ENCODE measurements around the gene PHKA2.

The PHKA2 gene

DNA sequence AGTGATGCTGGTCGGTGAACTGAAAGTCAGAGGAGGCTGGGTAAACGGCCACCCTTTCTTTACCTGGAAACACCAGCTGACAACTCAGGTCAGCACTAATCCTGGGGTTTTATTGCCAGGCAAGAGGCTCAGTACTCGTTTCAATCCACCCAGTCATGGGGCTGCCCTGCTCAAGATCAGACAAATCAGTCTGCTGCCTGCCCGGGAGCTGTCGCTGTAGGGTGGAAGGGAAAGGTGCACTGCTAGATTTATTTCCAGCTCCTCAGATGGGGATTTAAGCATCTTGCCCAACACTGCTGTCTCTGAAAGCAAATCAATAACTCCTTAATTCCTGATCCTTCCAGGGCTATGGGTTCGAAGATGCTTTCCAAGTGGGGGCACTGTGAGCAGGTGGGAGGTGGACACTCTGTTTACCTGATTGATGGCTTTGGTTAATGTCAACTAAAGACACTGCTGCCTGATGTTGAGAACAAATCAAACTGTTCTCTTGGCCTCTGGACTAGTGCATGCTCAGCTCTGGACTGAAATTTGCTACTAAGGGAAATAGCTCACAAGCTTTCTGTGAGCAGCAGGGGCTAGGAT, 59.3 kb downstream of the PHKA2 start:
- DNase-seq = no peak

DNA sequence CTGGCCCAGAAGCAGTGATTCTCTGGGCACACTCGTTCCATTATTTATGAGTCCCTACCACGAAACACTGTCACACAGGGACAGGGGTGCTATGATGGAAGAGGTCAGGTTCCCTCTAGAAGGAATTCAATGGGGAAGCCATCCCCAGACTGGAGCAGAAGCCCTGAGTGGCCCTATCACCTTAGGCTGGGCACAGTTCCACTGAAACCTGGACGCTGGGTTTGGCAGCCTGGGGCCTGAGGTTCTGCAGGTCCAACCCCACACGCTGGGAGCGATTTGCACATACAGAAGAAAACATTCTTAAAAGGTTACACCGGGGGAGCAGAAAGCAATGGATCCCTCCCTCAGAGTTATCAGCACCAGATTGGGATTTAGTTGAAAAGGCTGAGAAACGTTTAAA, 63.3 kb downstream of the PHKA2 start:
- DNase-seq = no peak

DNA sequence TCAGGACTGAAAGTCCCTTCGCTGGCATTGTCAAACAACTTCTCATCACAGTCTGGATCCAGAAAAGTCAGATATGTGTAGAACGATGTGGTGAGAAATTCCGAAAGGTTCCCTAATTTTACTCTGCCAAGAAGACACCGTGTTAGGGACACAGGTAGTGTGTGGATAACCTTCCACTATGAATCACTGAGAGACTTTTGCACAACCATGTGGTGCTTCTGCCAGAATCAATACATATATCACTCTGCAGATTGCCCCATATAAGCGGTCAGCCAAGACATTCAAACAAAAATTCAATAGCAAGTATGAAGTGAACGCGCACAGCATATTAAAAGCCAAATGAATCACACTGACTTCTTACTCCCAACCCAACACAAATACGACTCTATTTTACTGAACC, 63.8 kb downstream of the PHKA2 start:
- DNase-seq = no peak

DNA sequence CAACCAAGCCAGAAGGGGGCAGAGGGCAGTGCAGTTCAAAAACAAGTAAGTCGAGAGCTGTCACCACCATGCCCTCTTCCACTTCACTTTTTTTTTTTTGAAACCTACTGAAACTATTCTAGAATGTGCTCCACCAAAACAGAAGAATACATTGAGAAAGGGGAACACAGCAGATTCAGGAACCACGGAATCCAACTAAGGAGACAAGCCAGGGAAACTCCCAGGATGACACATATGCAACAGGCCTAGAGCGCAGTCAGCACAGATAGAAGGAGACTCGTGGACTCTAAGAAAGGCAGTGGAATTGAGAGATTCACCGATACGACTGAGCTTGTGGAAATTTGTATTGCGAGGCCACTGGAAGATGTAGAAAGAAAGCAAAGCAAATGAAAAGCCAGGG, 66.1 kb downstream of the PHKA2 start:
- DNase-seq = no peak

DNA sequence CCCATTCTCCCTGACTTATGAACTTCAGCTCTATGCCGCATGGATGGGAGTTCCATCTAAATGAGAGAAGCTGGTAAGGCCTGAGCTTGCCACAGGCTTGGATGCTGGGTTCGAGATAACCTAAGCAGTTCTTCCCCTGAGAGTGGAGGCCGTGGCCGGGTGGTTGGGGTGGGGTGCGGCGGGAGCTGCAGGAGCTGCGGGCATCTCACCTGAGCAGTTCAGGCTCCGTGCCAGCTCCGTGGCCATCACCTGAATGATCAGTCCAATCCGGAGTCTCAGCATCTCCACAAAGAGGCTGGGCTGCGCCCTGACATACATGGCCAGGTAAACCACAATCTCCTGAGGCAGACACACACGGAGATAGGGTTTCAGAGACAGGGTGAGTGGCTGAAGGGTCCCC, 77.6 kb downstream of the PHKA2 start:
- DNase-seq = no peak

DNA sequence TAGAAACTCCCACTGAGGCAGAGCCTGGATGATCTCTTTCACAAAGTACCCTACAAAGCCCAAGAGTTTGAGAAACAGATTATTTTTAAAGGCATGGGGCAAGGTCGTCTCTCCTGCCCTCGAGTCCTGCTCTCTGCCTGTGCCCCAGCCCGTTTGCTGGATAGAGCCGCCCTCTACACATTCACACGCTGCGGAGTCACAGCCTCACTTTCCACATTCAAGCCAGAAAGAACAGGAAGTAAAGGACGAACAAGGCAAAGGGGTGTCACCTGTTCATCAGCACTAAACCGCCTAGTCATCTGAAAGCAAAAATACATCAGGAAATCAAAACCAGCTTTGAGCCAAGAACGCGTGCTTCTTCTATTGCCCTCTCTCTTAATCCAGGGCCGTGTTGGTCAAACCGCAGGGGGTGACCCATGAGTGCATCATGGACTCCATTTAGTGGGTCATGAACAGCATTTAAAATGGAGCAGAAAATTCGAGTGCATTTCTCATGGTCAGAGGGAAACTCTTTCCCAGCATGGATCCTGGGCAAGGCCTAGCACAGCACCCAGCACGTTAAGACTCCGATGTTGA, 83.4 kb downstream of the PHKA2 start:
- DNase-seq = no peak

DNA sequence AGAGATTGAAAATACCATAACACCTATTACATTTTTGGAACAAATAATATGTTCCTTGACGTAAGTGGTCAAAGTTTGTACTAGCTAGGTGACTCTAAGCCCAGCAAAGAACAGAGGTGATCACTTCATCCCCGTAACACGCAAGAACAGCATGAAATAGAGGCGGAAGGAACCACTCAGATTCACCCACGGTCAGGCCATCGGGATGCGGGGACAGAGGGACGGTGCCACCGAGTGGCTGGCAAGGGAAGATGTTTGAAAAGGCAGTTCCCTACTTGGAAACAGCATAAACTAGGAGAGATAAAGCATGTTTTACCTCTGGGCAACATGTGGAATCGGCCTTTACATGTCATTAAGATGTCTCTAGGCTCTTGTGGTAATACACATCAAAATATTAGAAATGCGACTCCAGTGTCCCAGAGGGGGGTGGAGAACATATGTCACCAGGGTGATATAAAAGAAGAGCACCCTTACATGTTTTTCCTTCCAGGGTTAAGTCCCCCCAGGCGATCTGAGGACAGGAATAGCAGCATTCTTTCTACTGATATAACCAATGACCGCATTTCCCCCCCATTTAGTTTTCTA, 84.0 kb downstream of the PHKA2 start:
- DNase-seq = no peak

DNA sequence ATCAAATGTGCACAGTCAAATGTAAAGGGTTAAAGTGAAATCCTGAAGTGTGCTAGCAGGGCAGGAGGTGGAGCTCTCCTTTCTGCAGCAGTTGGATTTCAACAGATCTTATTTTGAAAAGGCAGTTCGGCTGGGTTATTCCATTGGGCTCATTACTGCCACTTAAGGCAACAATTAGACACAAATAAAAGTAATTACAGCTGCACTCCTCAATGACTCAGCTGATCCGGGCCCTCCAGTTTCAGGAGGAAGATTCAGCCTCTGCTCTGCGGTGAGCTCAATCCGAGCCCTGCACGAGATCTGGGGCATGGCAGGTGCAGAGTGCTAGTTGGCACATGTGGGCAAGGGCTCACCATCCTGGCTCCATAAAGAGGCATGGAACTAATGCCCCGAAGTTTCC, 85.4 kb downstream of the PHKA2 start:
- no peak for DNase-seq

DNA sequence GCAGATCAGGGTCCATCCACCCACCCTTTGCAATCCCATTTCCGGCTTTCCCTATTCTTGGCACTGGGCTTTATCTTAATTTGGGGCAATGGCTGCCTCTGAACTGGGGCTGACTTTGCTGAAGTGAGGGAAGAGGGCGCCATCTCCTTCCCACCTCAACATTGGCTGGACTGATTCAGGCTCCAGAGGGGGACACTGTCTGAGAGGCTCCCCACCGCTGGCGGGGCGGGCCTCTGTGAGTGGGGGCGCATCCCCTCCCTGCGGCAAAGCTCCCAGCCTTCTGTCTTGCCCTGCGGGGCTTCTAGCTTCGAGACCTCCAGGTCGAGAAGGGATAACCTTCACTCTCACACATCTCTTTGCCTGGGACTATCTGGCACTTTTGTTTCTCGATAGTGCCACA, 85.8 kb downstream of the PHKA2 start:
- DNase-seq = no peak

DNA sequence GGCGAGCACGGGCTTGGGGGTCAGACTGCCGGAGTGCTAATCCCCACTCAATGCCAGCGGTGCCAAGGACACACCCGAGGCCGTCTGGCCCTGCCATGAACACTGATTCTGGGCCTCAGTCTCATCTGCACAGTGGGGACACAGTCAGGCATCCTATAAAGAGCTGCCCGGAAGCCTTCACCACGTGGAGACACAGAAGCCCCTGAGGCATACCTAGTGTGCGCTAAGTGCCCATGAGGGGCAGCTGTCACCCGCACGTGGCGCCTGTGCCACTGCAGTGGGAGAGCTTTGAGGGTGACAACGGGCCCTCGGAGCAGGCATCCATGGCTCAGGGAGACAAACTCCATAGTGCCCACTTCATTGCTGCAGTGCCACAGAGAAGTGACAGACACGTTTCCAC, 86.3 kb downstream of the PHKA2 start:
- no peak for DNase-seq

DNA sequence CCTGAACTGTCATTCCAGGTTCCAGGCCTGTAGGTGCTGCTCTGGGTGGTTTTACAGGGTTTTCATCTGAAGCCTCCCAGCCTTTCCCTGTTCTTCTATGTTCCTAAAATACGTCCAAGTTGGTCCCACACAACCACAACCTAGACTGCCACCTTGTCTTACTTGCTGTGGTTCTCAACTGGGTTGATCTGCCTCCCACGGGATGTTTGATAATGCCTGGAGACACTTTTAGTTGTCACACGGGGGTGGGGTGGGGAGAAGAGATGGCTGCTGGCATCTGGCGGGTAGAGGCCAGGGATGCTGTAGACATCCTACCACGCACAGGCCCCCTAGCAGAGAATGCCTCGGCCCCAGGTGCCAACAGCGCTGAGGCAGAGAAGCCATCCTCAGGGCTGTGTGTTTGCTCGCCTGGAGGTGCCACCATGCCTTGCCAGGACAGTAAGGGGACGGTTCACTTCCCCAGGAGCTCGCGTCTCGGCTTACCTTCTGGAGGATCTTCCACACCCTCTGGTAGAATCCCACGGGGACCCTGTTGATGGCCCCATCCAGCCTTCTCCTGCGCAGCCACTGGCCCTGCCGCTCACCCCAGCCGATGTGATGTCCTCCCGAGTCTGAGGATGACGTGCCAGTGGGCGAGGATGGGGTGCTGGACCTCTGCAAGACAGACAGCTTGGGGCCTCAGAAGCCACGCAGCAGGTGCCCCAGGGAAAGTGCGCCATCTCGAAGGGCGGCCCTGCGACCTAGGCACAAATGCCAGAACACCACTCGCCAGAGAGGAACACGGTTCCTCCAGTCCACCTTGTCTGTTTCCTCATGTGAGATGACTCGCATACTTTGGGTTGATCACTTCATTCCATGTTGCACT, 87.0 kb downstream of the PHKA2 start:
- no peak for DNase-seq

DNA sequence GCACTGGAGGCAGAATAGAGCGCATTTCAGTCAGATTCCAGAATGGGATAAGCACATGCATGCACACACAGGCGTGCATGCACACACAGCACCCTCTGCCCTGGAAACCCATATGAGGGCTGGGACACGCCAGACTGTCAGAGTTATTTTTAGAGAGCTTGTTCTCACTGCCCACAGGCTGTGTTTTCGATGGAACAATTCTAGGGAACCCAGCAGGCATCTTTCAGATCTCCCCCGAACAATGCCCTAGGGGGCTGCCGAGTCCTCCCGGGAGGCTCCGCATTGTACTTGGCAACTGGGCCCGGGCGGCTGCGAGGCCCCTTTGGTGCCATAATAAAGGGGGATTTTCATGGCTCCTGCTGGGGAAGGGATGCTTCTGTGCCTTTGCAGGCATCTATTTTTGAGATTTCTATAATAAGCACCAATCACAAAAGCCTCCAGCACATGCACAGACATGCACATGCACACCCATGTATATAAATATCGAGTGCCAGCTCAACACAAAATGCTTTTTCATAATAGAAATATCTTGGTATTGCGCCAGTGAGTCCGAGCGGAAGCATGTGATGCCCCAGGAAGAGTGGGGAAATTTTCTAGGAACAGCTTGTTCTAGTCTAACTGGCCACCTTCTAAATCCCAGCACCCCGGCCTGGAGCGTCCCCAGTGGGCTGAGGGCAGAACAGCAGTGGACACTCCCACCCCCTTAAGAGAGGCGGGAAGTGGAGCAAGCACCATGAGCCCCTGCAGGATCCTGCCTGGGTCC, 88.5 kb downstream of the PHKA2 start:
- no peak for DNase-seq

DNA sequence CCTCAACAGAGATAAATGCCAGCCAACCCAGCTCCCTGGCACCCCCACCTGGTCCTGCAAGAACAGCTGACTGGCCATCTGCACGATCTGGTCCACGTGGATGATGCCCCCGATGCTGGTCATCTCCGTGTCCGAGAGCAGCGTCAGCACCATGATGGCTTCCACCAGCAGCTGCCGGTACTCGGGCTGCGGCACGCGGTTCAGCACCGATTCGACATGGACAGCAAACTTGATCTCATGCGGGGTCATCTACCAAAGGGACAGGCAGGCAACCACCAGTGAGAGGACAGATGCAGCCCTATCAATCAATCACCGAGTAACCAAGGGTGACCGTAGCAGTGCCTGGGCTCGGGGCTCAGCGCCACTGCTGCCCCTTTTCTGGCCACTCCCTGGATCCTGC, 89.8 kb downstream of the PHKA2 start:
- no peak for DNase-seq

DNA sequence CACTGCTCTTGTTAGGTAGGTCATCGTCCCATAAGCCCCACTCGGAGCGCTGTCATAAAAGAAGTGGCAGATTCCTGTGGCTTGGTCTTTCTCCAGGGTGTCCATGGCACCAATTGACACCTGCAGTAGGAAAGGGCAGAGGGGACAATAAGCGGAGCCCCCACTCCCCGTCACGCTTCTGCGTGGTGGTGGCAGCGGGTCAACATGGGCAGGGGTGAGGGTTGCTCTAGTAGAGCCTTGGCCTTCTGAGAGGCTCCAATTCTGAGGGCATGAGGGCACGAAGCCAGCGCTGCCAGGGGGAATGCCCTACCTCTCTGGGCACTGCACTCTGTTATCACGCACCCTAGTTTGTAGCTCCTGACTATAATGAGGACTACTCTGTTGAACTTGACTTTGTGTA, 90.4 kb downstream of the PHKA2 start:
- DNase-seq = no peak

DNA sequence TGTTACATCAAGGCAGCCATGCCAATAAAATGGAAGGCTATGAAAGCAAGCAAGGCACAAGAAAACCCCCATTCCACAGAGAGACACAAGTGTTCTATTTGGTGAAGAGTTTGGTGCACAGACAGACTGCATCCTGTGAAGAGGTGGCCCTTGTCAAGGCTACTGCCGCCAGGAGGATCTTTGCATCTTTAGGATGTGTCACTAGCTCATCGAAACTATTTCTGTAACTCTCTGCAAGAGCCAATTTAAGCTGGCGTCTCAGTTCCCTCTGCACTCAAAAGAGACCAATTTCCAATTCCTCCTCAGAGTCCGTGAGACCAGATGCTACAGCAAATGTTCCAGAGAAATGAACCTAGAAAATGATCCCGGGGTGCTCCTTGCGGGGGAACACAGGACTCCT, 91.0 kb downstream of the PHKA2 start:
- DNase-seq = no peak

DNA sequence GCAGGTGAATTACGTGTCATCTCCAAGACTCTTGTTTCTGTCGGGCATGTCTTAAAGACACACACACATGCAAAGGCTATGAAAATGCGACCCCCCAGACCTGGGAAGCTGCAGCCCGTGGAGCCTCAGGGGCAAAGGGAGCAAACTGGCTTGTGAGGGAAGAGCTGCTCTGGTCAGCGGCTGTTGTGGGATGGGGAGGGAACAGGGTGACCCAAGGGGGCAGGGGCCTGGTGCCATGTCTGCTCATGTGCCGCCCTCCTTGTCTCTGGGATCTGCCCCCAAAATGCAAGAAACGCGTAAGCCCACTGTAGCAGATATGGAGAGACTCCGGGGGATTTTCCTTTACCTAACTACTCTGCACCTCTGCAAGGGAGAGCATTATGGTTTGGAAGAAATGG, 92.4 kb downstream of the PHKA2 start:
- DNase-seq = no peak

DNA sequence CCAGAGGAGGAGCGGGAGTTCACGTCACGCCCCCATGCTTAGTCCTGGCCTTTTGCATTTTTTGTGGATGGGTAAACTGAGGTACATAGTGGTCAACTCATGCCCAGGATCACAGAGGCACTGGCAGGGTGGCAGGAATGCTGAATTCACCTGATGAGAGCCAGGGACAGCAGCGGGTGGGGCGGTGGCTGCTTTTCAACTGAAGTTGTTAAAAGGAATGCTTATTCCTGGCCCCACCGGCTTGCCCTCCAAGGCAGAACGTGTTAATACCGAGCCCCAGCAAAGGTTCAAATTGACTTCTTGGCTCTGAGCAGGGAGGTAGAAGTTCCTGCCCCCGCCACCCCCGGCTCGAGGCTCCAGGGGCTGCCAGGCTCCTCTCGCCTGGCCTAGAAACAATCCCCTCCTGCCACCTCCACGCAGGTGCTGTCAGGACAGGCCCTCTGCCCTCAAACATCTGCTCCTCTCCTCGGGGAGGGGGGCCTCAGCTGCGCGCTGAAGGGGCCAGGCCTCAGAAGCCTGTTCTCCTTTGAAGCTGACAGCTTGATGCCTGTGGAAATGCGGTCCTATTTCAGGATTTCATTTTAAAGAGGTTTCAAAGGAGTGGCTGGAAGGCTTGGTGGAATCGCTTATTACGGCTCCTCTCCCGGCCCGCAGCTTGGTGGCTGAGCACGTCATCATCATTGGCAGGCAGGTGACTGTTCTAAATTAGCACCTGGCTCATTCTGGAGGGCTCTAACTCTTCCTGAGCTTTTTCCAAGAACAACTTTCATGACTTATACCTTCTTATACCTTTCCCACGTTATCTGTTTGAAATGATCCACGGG, 93.0 kb downstream of the PHKA2 start:
- DNase-seq = no peak

DNA sequence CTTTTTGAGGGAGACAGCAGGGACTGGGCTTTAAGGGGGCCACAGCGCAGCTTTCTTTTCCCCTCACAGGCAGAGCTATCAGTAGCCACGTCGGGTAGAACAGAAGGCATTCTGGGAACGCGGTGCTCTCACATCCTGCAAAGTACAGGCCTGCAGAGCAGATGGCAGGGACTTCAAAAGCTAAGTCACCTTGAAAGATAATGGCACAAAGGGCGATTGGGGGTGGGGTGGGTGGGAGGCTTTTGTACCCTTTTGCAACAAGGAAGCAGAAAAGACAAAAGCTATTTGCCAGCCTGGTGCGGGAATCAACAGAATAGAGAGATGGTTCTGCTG, 93.9 kb downstream of the PHKA2 start:
- DNase-seq = no peak

DNA sequence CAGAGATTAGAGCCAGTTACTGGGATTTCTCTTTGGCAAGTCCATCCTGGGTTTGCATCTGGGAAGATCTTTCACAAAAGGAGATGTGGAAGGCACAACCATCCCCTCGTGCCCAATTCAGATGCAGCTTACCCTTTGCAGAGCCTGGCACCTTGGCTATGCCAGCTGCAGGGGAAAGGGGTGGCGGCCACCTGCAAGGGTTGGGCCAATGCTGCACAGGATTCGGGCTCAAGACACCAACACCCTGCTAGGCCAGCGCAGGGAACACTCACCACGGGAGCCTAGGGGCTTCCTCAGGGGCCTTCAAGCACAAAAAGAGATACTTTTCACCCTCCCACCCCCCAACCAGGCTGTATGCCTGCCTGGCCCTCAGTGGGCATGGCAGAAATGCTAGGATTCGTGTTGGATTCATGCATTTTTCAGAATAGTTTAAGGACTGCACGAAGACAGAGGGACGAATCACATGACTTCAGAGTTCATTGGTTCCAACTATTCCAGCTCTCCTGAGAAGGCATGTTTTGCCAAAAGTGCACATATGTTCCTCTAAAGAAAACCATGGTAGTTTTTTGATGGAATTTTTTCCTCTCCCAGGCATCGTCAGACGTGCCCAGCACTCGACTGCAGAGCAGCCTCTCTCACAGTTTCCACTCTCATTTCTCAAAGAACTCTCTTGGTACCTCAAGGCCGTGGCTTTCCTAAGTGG, 94.4 kb downstream of the PHKA2 start:
- DNase-seq = no peak

DNA sequence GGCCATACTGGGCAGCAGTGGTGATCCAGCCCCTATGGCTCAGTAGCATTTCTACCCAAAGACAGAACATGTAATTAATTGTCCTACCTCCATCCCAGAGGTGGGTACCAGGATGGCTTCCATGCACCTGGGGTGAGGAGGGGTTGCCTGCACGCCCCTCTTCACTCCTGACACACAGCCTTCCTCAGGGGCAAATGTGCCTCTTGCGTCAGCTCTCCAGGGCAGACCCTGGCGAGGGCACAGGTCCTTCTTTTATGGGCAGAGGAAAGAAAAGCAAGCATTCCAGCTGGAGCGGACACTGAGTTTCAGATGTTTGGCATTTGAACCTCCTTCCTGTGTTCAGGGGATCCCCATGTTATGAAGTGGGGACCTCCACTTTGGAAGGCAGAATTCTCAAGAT, 95.6 kb downstream of the PHKA2 start:
- no peak for DNase-seq

DNA sequence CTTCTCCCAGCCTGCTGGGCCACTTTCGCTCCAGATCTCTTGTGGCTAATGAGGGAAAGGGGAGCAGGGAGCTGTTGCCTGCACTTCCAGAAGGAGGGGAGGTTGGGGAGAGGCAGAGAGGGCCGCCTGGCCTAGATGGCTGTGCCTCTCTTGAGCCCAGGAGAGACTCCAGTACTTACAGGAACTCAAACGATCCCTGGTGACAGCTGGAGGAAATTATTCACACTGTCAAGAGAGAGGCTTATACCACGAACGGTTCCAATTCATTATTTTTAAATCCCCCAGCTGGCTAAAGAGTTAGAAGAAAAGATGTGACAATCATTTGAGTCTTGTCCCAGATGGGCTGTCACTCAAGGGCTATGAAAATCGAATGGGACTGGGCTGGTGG, 96.1 kb downstream of the PHKA2 start:
- DNase-seq = no peak

Measured in CD4-positive, alpha-beta T cell treated with Interleukin-12 subunit alpha and Interleukin-12 subunit beta, for 1 hour (primary cell).